ENCODE measurements around the gene ZNF202. TPM values are rescaled to one million over a fixed set of nuclear protein-coding genes. Genes with fewer than 3 reads are reported as not detected.

ZNF202 gene
- total RNA-seq, 2 experiments from 2014 or later: 6.8 to 8.0 TPM

DNA sequence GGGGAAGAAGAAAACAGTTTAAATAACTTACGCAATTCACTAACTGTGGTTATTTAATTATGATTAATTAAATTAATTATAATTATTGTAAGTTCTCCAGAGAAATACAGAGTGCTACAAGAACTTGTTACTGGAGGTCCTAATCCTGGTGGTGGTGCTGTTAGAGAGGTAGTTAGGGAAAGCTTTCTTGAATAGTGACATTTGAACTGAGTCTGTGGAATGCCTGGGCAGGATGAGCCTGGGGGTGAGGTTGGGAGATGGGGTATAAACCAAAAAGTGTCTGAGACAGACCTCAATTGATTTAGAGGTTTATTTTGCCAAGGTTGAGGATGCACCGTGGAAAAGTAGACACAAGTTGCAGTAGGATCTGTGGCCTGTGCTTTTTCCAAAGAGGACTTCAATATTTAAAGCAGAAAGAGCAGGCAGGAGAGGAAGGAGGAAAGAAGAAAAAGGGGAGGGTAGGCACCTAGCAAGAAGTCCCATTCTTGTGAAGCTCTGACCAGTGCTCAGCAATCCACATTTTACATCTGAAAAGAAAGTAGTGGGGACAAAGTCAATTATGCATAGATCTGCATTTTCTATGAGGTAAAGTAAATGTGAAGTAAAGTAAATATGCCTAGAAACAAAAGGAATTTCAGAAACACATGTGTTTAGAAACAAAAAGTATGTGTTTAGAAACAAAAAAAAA is 4.4 kb upstream of the ZNF202 start:
- H3K36me3 ChIP-seq (ENCODE audit: insufficient read depth, low read length): no peaks in the 10 kb centered on the region
- no peaks in the 10 kb centered on the region for H3K27me3 ChIP-seq (ENCODE audit: control insufficient read depth in 1 of 2, insufficient read depth in 2 of 2, low read length in 2 of 2)
- peaks cover 7% of the 10 kb centered on the region for H3K36me3 Mint-ChIP-seq (ENCODE audit: low read depth)
- no peak for ATAC-seq (ENCODE audit: poor library complexity)
- peaks cover 41% of the 10 kb centered on the region for H3K27me3 Mint-ChIP-seq
- ChIA-PET POLR2A (no interaction called here), CTCF (interaction anchor here (1.0 kb wide), 1 partner anchor 27 kb away, joined by 3 read pairs; no protein-coding TSS in a partner anchor)
- H3K27ac Mint-ChIP-seq: no peak overlapping the region
- H3K4me1 Mint-ChIP-seq (ENCODE audit: low read depth): peaks cover 16% of the 10 kb centered on the region
- H3K27ac ChIP-seq (ENCODE audit: low read depth in 1 of 2, low read length in 2 of 2): no peak overlapping the region
- no peak overlapping the region for H3K4me3 ChIP-seq (ENCODE audit: low read length)
- H3K4me3 Mint-ChIP-seq: no peak overlapping the region
- H3K9me3 ChIP-seq (ENCODE audit: control insufficient read depth in 1 of 2, insufficient read depth in 1 of 2, low read length in 2 of 2): no peaks in the 10 kb centered on the region
- DNase-seq: no peak
- intact Hi-C loops (cut with DNase I, micrococcal nuclease): loop anchor here in 1 of 2 experiments (10.0 kb wide), 4 partner anchors 311 to 1019 kb away; partner anchors contain the start of genes ESAM, GRAMD1B and VWA5A
- H3K9me3 Mint-ChIP-seq: peaks cover 2% of the 10 kb centered on the region
- TF ChIP-seq, protein P1, sequence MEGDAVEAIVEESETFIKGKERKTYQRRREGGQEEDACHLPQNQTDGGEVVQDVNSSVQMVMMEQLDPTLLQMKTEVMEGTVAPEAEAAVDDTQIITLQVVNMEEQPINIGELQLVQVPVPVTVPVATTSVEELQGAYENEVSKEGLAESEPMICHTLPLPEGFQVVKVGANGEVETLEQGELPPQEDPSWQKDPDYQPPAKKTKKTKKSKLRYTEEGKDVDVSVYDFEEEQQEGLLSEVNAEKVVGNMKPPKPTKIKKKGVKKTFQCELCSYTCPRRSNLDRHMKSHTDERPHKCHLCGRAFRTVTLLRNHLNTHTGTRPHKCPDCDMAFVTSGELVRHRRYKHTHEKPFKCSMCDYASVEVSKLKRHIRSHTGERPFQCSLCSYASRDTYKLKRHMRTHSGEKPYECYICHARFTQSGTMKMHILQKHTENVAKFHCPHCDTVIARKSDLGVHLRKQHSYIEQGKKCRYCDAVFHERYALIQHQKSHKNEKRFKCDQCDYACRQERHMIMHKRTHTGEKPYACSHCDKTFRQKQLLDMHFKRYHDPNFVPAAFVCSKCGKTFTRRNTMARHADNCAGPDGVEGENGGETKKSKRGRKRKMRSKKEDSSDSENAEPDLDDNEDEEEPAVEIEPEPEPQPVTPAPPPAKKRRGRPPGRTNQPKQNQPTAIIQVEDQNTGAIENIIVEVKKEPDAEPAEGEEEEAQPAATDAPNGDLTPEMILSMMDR (IDR thresholded peaks at IDR 0.05): no peak
- peaks cover 10% of the 10 kb centered on the region for H3K4me1 ChIP-seq (ENCODE audit: insufficient read depth, low read length)

DNA sequence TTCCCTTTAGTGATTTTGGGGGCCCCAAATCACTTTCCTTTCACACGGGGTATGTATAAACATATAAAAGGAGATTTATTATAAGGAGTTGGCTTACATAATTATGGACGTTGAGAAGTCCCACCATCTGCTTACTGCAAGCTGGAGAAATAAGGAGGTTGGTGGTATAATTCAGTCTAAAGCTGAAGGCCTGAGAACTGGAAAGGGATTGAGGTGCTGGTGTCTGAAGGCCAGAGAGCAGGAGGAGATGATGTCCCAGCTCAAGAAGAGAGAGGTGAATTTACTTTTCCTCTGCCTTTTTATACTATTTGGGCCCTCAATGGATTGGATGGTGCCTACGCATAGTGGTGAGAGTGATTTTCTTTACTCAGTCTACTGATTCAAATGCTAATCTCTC is 1.3 kb upstream of the ZNF202 start:
- Histone ChIP-seq H3K4me1 (ENCODE audit: insufficient read depth, low read length) (peaks cover 19% of the 10 kb centered on the region), H3K36me3 (ENCODE audit: insufficient read depth, low read length) (peaks cover 6% of the 10 kb centered on the region), H3K27me3 (ENCODE audit: control insufficient read depth in 1 of 2, insufficient read depth in 2 of 2, low read length in 2 of 2) (no peaks in the 10 kb centered on the region), H3K9me3 (ENCODE audit: control insufficient read depth in 1 of 2, insufficient read depth in 1 of 2, low read length in 2 of 2) (no peaks in the 10 kb centered on the region), H3K4me3 (ENCODE audit: low read length) (no peak overlapping the region), H3K27ac (ENCODE audit: low read depth in 1 of 2, low read length in 2 of 2) (no peak overlapping the region)
- CTCF ChIA-PET: interaction anchor here (0.6 kb wide), 2 partner anchors 1371 to 1941 kb away, joined by 3 read pairs; no protein-coding TSS in a partner anchor
- H3K27me3 Mint-ChIP-seq: peaks cover 12% of the 10 kb centered on the region
- TF ChIP-seq, protein P1 (IDR thresholded peaks at IDR 0.05): no peak
- H3K4me1 Mint-ChIP-seq (ENCODE audit: low read depth): peaks cover 36% of the 10 kb centered on the region
- H3K27ac Mint-ChIP-seq: peak overlapping the region; percentile 86
- intact Hi-C loops (cut with DNase I, micrococcal nuclease): loop anchor here in 1 of 2 experiments (5.0 to 10.0 kb wide), 6 partner anchors 308 to 1210 kb away; partner anchors contain the start of genes CCDC15, ESAM, GRAMD1B and VWA5A
- POLR2A ChIA-PET: no interaction called here
- peak in 1 of 14 experiments; percentile 3 for DNase-seq
- H3K4me3 Mint-ChIP-seq: peak overlapping the region; percentile 97
- no peaks in the 10 kb centered on the region for H3K9me3 Mint-ChIP-seq
- ATAC-seq (ENCODE audit: poor library complexity): no peak
- H3K36me3 Mint-ChIP-seq (ENCODE audit: low read depth): peaks cover 20% of the 10 kb centered on the region

DNA sequence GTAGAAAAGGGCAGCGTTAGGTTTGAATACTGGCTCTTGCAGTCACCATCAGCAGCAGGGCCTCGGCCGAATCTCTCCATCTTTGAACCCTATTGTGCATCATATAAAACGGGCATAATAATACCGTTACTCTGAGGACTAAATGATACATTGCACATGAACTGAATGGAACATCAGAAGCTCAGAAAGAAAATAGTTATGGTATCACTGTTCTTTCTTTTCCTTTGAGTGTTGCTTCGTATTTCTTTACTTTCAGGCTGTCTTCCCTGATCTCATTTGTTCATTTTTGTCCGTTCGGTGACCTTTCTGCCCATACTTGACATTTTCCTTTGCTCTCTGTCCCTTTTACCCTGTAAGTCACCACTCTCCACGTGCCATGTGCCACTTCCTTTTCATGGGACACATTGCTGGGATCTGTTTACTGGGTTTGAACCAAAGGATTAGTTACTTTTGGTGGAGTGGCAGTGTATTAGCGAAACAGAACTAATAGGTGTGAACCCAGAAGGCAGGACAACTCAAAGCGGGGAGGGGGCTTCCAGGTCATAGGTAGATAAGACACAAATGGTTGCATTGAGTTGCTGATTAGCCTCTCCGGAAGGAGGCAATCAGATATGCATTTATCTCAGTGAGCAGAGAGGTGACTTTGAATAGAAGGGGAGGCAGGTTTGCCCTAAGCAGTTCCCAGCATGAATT is 717 bp upstream of the ZNF202 start:
- DNase-seq (peak in 2 of 14 experiments; percentile 17 to 33), ATAC-seq (ENCODE audit: poor library complexity) (no peak)
- peak overlapping the region; percentile 97 for H3K4me3 Mint-ChIP-seq
- TF ChIP-seq, protein P1 (IDR thresholded peaks at IDR 0.05): no peak
- POLR2A ChIA-PET: no interaction called here
- H3K36me3 Mint-ChIP-seq (ENCODE audit: low read depth): peaks cover 26% of the 10 kb centered on the region
- H3K27me3 Mint-ChIP-seq: peaks cover 11% of the 10 kb centered on the region
- CTCF ChIA-PET: no interaction called here
- peaks cover 19% of the 10 kb centered on the region for H3K4me1 ChIP-seq (ENCODE audit: insufficient read depth, low read length)
- peak overlapping the region; percentile 33 to 61 for H3K27ac ChIP-seq (ENCODE audit: low read depth in 1 of 2, low read length in 2 of 2)
- peak overlapping the region; percentile 98 for H3K4me3 ChIP-seq (ENCODE audit: low read length)
- H3K27me3 ChIP-seq (ENCODE audit: control insufficient read depth in 1 of 2, insufficient read depth in 2 of 2, low read length in 2 of 2): no peaks in the 10 kb centered on the region
- peaks cover 8% of the 10 kb centered on the region for H3K36me3 ChIP-seq (ENCODE audit: insufficient read depth, low read length)
- H3K9me3 Mint-ChIP-seq: no peaks in the 10 kb centered on the region
- peaks cover 42% of the 10 kb centered on the region for H3K4me1 Mint-ChIP-seq (ENCODE audit: low read depth)
- peak overlapping the region; percentile 86 for H3K27ac Mint-ChIP-seq
- H3K9me3 ChIP-seq (ENCODE audit: control insufficient read depth in 1 of 2, insufficient read depth in 1 of 2, low read length in 2 of 2): no peaks in the 10 kb centered on the region
- intact Hi-C loops (cut with DNase I, micrococcal nuclease): loop anchor here in 1 of 2 experiments (5.0 to 10.0 kb wide), 6 partner anchors 307 to 1210 kb away; partner anchors contain the start of genes CCDC15, ESAM, GRAMD1B and VWA5A

Data from CD4-positive, alpha-beta T cell (primary cell).